B cell (primary cell): ENCODE results near the gene NRXN2. TPM values are rescaled to one million over a fixed set of nuclear protein-coding genes. Genes with fewer than 3 reads are reported as not detected.

Experiments used
- ATAC-seq: fragments of 200-7000 bp; cut with Tn5 transposase; one replicate; pipeline ENCODE4 v1.10.0; 2021; ENCODE audit warnings: low read depth, mild to moderate bottlenecking, moderate number of reproducible peaks, moderate library complexity
- CTCF ChIA-PET: fragments of 350-600 bp; sonication (Branson Sonifier 250); formaldehyde crosslinking; loops from one replicate; lab custom pipeline; 2021; ENCODE audit warnings: antibody characterized with exemption, inconsistent platforms; lab: Charles Lee
- POLR2A ChIA-PET: fragments of 350-600 bp; sonication (Branson Sonifier 250); formaldehyde crosslinking; loops from one replicate; lab custom pipeline; 2021; ENCODE audit warnings: antibody characterized with exemption; lab: Charles Lee
- DNase-seq: peaks from one replicate; pipeline ENCODE4 v3.0.0; 2013
- H2AFZ ChIP-seq: 2 replicates; pipeline ENCODE4 v1.6.1; 2012; ENCODE audit warnings: mild to moderate bottlenecking, low read depth, low read length; ENCODE audit not compliant: insufficient read depth, poor library complexity, severe bottlenecking
- H3K27ac ChIP-seq, 2 donors: 1 replicate in 1 of 2; 2 replicates in 1 of 2; pipeline ENCODE4 v1.5.1; 2012 to 2013; ENCODE audit warnings: low read length in 2 of 2, mild to moderate bottlenecking in 2 of 2, moderate library complexity in 1 of 2
- H3K27me3 ChIP-seq, 4 experiments: fragments of 200-600 bp in 1 of 4; sonication (generic) in 1 of 4; replicated peaks in 1 of 4; 1 replicate in 2 of 4; 2 replicates in 2 of 4; pipeline versions ENCODE4 v1.6.1 to v1.7.0; 2013 to 2016; ENCODE audit warnings: low read length in 3 of 4, mild to moderate bottlenecking in 2 of 4, mixed read lengths in 1 of 4, moderate library complexity in 1 of 4; ENCODE audit not compliant: insufficient read depth in 4 of 4, control insufficient read depth in 3 of 4; ENCODE audit errors: control extremely low read depth in 1 of 4
- H3K36me3 ChIP-seq, 2 experiments: replicated peaks in 1 of 2; 1 replicate in 1 of 2; 2 replicates in 1 of 2; pipeline versions ENCODE4 v1.6.1 to v1.7.1; 2013; ENCODE audit warnings: low read length in 1 of 2; ENCODE audit not compliant: insufficient read depth in 2 of 2, control insufficient read depth in 1 of 2; ENCODE audit errors: control extremely low read depth in 1 of 2, extremely low read depth in 1 of 2
- H3K4me1 ChIP-seq, 2 donors: fragments of 200-600 bp in 1 of 2; sonication (generic) in 1 of 2; 1 replicate in 1 of 2; 2 replicates in 1 of 2; pipeline versions ENCODE4 v1.5.1 to v1.6.1; 2013 to 2017; ENCODE audit warnings: low read length in 2 of 2; ENCODE audit not compliant: control insufficient read depth in 2 of 2, insufficient read depth in 2 of 2
- H3K4me2 ChIP-seq: replicated peaks from 2 replicates; pipeline ENCODE3; 2012; ENCODE audit warnings: mild to moderate bottlenecking, low read depth, low read length; ENCODE audit not compliant: poor library complexity, severe bottlenecking
- H3K4me3 ChIP-seq, 5 experiments: fragments of 200-600 bp in 1 of 5; sonication (generic) in 1 of 5; 1 replicate in 3 of 5; 2 replicates in 2 of 5; pipeline versions ENCODE4 v1.5.1 to v1.7.0; 2011 to 2016; ENCODE audit warnings: low read length in 4 of 5, mild to moderate bottlenecking in 4 of 5, low read depth in 2 of 5, control low read depth in 1 of 5, moderate library complexity in 1 of 5; ENCODE audit not compliant: insufficient read depth in 1 of 5; ENCODE audit errors: control extremely low read depth in 1 of 5, extremely low read depth in 1 of 5
- H3K79me2 ChIP-seq: fragments of 200-600 bp; sonication (generic); one replicate; pipeline ENCODE4 v1.6.0; 2016; ENCODE audit warnings: low read length; ENCODE audit not compliant: control insufficient read depth, insufficient read depth
- H3K9ac ChIP-seq: fragments of 200-600 bp; sonication (generic); 2 replicates; pipeline ENCODE4 v1.6.1; 2017; ENCODE audit warnings: mild to moderate bottlenecking, low read length, moderate library complexity
- H3K9me3 ChIP-seq, 3 donors: one replicate each; pipeline versions ENCODE4 v1.6.1 to v1.7.1; 2013; ENCODE audit warnings: low read length in 2 of 3; ENCODE audit not compliant: control insufficient read depth in 2 of 3, insufficient read depth in 1 of 3; ENCODE audit errors: control extremely low read depth in 1 of 3
- H4K20me1 ChIP-seq: 2 replicates; pipeline ENCODE4 v1.6.0; 2012; ENCODE audit warnings: mild to moderate bottlenecking, low read length; ENCODE audit not compliant: insufficient read depth, control insufficient read depth, poor library complexity, severe bottlenecking
- H3K27ac Mint-ChIP-seq: one replicate; pipeline ENCODE4 v1.8.0; 2021; ENCODE audit warnings: mixed read lengths
- H3K27me3 Mint-ChIP-seq: one replicate; pipeline ENCODE4 v1.8.0; 2021; ENCODE audit warnings: mixed read lengths
- H3K4me1 Mint-ChIP-seq: one replicate; pipeline ENCODE4 v1.8.0; 2021; ENCODE audit warnings: mixed read lengths
- H3K4me3 Mint-ChIP-seq: one replicate; pipeline ENCODE4 v1.8.0; 2021; ENCODE audit warnings: mixed read lengths
- H3K9me3 Mint-ChIP-seq: one replicate; pipeline ENCODE4 v1.8.0; 2022; ENCODE audit warnings: mixed read lengths; ENCODE audit not compliant: insufficient read depth
- EZH2 ChIP-seq: IDR thresholded peaks from 2 replicates; pipeline ENCODE4 v1.6.1; 2012; ENCODE audit warnings: borderline replicate concordance, low read depth, mild to moderate bottlenecking, moderate library complexity, low read length; ENCODE audit not compliant: insufficient read depth, poor library complexity, severe bottlenecking
- WGBS: methylation state at CpG from one replicate; pipeline ENCODE4 v1.1.5; 2013; ENCODE audit warnings: missing lambda C conversion rate; ENCODE audit not compliant: insufficient coverage; 5-methylcytosine and 5-hydroxymethylcytosine counted together
- intact Hi-C: fragments of 100-400 bp; cut with micrococcal nuclease; formaldehyde crosslinking; loops from one replicate; pipeline ENCODE4 v1.10.0; 2022
- polyA plus RNA-seq: library from polyadenylated mRNA; depleted of rRNA; stranded (reverse); fragments of >200 nt; gene quantifications from 2 replicates; pipeline ENCODE4 v1.2.3, GENCODE V29; 2012
- total RNA-seq, 2 donors: library from RNA; stranded (reverse); fragments of 120-200 nt in 1 of 2; gene quantifications; 1 replicate in 1 of 2; 2 replicates in 1 of 2; pipeline versions ENCODE4 v1.2.3 to v1.2.4, GENCODE V29; 2013 to 2022
- TF ChIP-seq, protein P1 (sequence below): fragments of 200-600 bp; IDR thresholded peaks from one replicate; pipeline ENCODE4 v1.8.0; 2022; ENCODE audit warnings: antibody characterized with exemption, mild to moderate bottlenecking

NRXN2 gene
- total and polyA plus RNA-seq, 2 donors (not counting 1 experiment from before 2014, with no cell fraction given) = 0.01 to 0.52 TPM

DNA sequence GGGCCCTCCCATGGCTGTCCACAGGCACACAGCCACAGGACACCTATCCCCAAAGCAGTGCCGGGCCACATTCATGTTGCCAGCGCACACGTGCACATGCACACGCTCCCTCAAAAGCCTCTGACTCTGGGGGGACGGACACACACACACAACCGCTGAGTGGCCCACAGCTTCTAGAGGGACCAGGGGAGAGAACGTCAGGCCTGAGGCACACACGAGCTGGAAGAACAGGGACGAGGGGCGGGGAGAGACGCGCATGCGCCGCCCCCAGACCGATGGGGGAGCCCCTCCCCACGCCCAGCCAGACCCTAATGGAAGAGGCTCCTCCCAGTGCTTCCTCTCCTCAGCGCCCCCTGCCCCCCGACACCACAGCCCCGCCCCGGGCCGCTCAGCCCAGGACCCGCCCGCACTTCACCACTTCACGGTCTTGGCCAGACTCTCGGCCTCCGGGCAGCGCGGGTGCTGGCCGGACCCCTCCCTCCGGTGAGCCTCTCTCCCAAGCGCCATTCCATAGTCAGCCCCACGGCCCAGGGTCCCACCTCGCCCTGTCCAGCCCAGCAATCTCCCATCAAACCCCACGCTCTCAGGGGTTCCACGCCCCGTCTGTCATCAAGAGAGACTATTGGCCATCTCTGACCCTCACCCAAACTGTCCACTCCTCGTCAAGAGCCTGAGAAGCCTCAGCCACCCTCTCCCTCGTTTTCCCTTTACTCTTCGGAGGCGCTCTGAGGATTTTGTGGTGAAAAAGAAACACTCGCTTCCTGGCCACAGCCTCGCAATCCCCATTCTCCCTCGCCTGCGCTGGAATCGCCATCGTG is 11.7 kb downstream of the NRXN2 start:
- 17% methylated on average over 43 of the region's 46 CpGs for WGBS
- H3K36me3 ChIP-seq = no peaks in the 10 kb centered on the region
- peak overlapping the region; percentile 7 for H3K4me2 ChIP-seq
- H3K27me3 ChIP-seq = peaks cover 0 to 62% (median 41%) of the 10 kb centered on the region in 4 experiments
- peaks cover 71% of the 10 kb centered on the region for H3K27me3 Mint-ChIP-seq
- POLR2A ChIA-PET = no interaction called here
- peaks cover 17 to 29% of the 10 kb centered on the region in 2 donors for H3K4me1 ChIP-seq
- no peak overlapping the region for H3K9ac ChIP-seq
- H3K4me1 Mint-ChIP-seq = peaks cover 26% of the 10 kb centered on the region
- peaks cover 0 to 16% (median 0%) of the 10 kb centered on the region in 3 donors for H3K9me3 ChIP-seq
- no peak for TF ChIP-seq EZH2
- TF ChIP-seq, protein P1, sequence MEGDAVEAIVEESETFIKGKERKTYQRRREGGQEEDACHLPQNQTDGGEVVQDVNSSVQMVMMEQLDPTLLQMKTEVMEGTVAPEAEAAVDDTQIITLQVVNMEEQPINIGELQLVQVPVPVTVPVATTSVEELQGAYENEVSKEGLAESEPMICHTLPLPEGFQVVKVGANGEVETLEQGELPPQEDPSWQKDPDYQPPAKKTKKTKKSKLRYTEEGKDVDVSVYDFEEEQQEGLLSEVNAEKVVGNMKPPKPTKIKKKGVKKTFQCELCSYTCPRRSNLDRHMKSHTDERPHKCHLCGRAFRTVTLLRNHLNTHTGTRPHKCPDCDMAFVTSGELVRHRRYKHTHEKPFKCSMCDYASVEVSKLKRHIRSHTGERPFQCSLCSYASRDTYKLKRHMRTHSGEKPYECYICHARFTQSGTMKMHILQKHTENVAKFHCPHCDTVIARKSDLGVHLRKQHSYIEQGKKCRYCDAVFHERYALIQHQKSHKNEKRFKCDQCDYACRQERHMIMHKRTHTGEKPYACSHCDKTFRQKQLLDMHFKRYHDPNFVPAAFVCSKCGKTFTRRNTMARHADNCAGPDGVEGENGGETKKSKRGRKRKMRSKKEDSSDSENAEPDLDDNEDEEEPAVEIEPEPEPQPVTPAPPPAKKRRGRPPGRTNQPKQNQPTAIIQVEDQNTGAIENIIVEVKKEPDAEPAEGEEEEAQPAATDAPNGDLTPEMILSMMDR = no peak
- ATAC-seq = no peak
- H4K20me1 ChIP-seq = peaks cover 6% of the 10 kb centered on the region
- DNase-seq = no peak
- CTCF ChIA-PET = no interaction called here
- no peaks in the 10 kb centered on the region for H3K9me3 Mint-ChIP-seq
- H3K79me2 ChIP-seq = no peaks in the 10 kb centered on the region
- no peak overlapping the region for H3K4me3 Mint-ChIP-seq
- H2AFZ ChIP-seq = no peak overlapping the region
- no peak overlapping the region for H3K27ac ChIP-seq
- no peak overlapping the region for H3K27ac Mint-ChIP-seq
- intact Hi-C loops = no loop called here
- H3K4me3 ChIP-seq = no peak overlapping the region

DNA sequence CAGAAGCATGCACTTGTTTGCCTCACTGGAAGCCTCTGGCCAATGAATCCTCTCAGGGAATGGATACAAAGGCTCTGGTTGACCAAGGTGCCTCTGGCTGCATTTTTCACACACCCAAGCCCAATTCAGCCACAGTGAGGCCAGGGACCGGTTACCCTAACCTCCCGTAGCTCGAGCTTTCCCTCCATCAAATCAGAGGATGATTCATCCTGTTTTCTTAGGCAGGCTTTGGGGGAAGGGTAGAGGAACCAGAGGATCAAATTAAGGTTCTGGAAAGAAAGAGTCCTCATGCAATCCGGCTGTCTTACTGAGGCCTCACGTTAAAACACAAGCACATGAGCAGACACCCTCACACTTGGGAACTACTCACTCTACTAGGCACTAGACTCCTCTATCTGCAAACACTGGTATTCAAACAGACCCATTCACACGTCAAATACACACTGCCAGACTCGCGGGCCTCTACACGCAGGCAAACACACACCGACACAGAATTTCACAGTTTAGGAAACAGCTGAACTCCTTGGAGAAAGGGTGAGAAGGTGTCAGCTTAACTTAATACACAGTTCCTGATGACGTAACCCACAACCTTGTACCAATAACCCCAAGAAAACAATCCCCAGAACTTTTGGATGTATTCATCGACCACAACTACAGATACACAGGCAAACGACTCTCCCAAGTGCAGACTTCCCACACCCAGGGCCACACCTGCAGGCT is 12.4 kb downstream of the NRXN2 start:
- no peak for DNase-seq
- Histone ChIP-seq H2AFZ (no peak overlapping the region), H3K36me3 (no peaks in the 10 kb centered on the region), H3K79me2 (no peaks in the 10 kb centered on the region), H3K4me2 (no peak overlapping the region), H3K27me3 (peaks cover 0 to 58% (median 40%) of the 10 kb centered on the region in 4 experiments), H3K9ac (no peak overlapping the region), H3K4me1 (peaks cover 17 to 29% of the 10 kb centered on the region in 2 donors), H4K20me1 (peaks cover 6% of the 10 kb centered on the region), H3K27ac (no peak overlapping the region), H3K4me3 (no peak overlapping the region), H3K9me3 (peaks cover 0 to 14% (median 0%) of the 10 kb centered on the region in 3 donors)
- POLR2A ChIA-PET = no interaction called here
- Mint-ChIP-seq H3K4me3 (no peak overlapping the region), H3K27me3 (peaks cover 67% of the 10 kb centered on the region), H3K27ac (no peak overlapping the region), H3K4me1 (peaks cover 26% of the 10 kb centered on the region), H3K9me3 (no peaks in the 10 kb centered on the region)
- ATAC-seq = no peak
- WGBS = 61% methylated on average over 10 of the region's 13 CpGs
- intact Hi-C loops = no loop called here
- no peak for TF ChIP-seq EZH2
- TF ChIP-seq, protein P1 = no peak
- CTCF ChIA-PET = interaction anchor here (3.0 kb wide), 1 partner anchor 22 kb away, joined by 13 read pairs; no protein-coding TSS in a partner anchor
